HG03039 (cell line): ENCODE data around the gene IL17RB.

Source experiments
- ATAC-seq: cut with Tn5 transposase; IDR thresholded peaks from one replicate; pipeline ENCODE4 v1.9.1; 2021; ENCODE audit warnings: mild to moderate bottlenecking, moderate library complexity; ENCODE audit not compliant: unreplicated experiment

IL17RB gene

DNA sequence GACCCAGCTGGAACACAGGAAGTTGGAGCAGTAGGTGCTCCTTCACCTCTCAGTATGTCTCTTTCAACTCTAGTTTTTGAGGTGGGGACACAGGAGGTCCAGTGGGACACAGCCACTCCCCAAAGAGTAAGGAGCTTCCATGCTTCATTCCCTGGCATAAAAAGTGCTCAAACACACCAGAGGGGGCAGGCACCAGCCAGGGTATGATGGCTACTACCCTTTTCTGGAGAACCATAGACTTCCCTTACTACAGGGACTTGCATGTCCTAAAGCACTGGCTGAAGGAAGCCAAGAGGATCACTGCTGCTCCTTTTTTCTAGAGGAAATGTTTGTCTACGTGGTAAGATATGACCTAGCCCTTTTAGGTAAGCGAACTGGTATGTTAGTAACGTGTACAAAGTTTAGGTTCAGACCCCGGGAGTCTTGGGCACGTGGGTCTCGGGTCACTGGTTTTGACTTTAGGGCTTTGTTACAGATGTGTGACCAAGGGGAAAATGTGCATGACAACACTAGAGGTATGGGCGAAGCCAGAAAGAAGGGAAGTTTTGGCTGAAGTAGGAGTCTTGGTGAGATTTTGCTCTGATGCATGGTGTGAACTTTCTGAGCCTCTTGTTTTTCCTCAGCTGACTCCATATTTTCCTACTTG lies 11.9 kb downstream of the IL17RB start:
- ATAC-seq: no peak

DNA sequence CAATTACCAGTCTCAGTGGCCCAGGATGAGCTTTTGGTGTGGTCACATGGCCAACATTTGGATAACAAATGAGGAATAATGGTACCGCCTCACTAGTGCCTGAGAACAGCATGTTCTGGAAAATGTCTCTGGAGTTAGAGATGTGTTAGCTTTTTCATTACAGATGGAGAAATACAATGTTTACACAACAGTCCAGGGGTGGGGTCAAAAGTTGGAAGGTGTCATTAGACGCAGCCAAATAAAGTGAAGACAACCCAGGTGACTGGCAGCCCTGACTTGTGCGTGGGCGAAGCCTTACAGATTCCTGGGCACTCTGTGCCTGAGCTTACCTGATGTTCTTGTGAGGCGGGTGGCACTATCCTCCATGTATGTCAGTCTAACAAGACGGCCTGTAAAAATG lies 12.8 kb downstream of the IL17RB start:
- ATAC-seq: no peak

DNA sequence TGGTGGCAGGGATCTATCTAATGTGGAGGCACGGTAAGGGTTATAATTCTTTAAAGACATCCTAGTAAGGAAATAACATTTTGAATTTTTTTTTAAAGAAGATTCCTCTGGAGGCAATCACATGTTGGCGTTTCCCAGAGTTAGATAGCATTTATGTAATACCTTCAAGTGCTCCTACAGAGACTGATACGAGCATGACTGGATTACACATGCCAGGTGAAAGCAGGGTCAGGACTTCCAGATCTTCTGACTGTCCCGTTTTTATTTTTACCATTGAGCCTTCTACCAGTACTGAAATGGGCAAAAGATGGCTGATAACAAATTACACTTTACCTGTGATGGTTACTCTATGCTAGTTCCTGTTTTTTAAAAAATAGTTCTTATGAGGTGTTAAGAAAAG lies 13.8 kb downstream of the IL17RB start:
- no peak for ATAC-seq

DNA sequence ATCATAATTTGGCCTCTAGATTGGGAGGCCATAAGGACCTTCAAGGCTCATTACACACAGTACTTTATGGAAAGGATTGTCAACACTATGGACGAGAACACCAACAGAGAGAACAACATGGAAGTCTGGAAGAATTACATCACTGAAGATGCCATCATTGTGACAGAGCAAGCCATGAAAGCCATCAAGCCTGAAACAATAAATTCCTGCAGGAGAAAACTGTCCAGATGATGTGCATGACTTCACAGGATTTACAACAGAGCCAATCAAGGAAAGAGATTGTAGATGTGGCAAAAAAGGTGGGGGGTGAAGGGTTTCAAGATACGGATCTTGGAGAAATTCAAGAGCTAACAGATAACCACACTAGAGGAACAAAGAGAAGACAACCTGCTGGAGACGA lies 15.9 kb downstream of the IL17RB start:
- ATAC-seq: no peak

- ATAC-seq: no peak
Observed at GRCh38 chr3:53863145-53863544, 16.8 kb downstream of the IL17RB start.

DNA sequence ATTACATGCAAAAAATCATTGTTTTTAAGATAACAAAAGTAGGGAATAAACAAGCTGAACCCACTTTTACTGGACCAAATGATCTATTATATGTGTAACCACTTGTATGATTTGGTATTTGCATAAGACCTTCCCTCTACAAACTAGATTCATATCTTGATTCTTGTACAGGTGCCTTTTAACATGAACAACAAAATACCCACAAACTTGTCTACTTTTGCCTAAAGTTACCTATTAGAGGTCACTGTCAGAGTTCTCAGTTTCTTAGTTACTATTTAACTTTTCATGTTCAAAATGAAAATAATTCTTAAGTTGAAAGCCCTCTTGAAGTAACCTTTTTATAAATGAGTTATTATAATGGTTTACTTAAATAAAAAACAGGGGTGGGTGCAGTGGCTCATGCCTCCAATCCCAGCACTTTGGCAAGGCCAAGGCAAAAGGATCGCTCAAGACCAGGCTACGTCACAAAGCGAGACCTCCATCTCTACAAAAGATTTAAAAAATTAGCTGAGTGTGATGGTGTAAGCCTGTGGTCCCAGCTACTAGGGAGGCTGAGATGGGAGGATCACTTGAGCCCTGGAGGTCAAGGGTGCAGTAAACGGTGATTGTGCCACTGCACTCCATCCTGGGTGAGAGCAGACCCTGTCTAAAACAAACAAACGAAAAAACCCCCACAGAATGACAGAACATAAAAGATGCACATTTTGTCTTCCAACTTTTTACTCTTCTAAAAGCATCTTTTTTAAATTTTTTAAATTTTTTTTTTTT lies 19.5 kb downstream of the IL17RB start:
- no peak for ATAC-seq

DNA sequence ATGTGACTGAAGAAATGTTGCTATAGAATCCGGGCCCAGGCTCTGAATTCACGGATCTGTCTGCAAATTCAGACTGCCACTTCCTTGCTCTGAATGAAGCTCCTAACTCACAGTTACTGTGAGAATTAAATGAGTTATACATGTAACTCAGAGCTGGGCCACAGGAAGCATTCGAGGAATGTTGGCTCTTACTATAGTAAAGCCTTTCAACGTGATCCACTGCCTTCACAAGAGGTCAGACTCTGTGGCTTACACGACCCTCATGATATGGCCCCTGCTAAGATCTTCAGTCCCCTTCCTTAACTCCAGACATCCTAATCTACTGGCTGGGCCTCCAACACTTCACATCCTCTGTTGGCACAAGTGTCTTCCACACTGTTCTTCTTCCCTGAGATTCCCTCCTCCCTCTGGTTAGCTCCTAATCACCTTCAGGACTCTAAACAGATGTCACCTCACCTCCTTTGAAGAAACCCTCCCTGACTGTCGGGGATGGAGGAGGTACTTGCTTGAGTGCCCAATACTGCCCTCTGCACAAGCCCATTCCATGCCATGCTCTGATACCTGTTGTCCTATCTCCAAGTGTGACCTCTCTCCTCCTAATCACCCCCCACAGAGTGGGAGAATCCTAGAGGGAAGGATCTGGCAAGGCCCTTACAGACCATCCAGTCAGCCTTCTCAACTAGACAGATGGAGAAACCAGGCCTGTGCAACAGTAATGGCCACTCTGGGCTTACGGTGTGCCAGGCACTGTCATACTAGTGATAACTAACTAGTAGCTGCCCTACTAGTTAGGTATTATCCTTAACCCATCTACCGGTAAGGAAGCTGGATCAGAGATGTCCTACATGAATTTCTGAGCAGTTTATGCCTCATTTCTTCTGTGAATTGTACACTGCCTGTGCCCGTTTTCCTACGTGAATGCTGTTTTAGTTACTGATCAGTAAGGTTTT lies 34.3 kb downstream of the IL17RB start:
- no peak for ATAC-seq

DNA sequence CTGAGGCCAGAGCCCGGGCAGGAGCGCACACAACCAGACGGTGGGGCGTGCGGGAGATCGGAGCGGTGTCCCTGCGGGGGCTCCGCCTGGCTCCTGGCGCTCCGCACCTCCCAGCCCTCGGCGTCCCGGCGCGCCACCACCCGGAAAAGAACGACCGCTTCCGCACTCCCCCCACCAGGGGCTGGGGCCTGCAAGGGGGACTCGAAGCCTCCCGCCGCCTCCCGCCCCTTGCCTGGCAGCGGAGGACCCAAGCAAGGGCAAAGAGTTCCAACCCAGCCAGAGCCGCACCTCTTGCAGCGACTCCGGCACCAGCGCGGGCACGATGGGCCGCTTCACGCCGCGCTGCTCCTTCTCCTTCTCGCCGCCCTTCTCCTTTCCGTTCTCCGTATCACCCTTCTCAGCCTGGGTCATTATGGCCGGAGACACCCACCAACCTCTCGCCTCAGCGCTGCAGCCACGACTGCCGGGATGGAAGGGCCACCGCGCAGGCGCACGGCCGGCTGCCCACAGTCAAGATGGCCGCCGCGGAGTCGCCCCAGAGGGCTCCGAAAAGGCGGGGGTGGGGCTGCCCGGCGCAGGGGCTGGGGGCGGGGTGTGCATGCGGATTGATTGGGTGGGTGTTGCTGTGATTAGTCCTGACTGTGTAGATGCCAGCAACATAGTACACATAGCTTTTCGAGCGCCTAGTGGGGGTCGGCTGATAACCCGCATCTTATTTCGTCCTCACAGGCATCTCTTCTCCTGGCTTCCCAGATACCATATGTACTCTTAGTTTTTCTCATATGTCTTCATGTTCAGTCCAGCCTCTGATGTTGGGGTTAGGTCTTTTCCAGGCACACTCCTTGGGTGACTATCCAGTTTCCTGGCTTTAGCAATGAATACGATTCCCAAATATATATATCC lies 35.6 kb downstream of the IL17RB start, which contains the start of gene ACTR8:
Gene ACTR8 (minus strand): TSS at position 462 of the 903 bp plus-strand sequence. CDS start 51 bp downstream, at position 411.
- peak; percentile 82 for ATAC-seq

DNA sequence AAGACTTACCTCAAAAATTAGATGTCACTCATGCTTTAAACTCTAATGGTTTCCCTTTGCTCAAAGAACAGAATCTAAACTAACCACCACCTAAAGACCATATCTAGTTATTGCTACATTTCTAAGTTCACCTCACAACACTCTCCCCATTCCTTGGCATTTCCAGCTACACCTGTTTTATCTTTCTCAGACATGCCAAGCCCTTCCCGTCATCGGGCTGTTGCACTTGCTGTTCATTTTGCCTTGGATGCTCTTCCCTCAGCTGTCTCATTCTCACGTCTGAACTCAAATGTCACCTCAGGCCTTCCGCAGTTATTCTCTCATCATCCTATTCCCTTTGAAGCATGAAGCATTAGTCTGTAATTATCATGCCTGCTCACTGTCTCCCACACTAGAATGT lies 36.6 kb downstream of the IL17RB start:
- no peak for ATAC-seq

GRCh38 chr3:53884623-53885022 lies 38.3 kb downstream of the IL17RB start:
- no peak for ATAC-seq

GRCh38 chr3:53885239-53885638 lies 38.9 kb downstream of the IL17RB start:
- ATAC-seq: peak; percentile 37

DNA sequence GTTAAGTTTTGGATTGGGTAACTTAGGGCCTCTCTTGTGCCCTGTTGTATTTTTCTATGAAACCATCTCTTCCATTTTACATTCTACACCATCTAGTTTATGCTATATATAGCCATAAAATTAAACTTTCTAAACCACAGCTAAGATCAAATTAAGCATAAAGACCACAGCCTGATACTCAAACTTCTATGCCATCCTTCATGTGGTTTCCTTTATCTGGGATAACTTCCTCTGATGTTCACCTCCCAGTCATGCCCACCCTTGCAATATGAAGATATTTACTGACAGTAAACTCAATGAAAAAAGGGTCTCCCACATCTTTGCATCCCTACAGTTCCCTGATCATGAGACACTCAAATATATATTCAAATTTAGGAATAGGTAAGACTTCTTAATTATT lies 41.1 kb downstream of the IL17RB start:
- no peak for ATAC-seq

GRCh38 chr3:53888232-53888631 lies 41.9 kb downstream of the IL17RB start:
- no peak for ATAC-seq

DNA sequence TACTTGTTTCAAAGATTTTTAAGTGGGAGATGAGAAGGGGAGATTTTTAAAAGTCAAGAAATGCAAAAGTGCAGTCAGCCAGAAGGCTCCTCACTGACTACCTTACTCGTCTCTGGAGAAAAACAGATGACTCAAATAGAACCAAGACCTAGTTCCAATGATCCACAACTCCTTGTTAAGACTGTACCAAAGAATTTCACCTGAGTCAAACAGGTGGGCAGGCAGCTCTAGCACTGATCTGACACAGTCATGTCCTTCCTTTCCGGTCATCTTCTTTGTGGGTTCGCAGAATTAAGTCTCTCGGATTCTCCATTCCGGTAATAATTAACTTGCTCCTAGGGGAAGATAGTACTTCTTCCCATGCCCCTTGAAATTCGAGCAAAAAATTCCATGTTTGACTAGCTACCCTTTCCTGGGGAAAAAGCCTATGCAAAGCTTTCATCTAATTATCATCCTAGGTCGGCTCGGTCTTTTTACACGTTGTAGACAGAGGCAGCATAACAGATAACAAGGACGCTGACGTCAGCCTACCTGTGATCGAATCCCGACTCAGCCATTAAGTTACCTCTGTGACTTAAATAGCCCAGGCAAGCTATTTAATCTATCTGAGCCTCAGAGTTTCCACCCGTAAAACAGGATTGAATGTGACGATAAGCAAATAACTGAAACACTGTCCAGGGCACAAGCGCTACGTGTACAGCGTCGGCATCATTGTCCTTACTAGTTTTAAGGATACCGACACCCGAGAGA lies 44.5 kb downstream of the IL17RB start:
- ATAC-seq: no peak

DNA sequence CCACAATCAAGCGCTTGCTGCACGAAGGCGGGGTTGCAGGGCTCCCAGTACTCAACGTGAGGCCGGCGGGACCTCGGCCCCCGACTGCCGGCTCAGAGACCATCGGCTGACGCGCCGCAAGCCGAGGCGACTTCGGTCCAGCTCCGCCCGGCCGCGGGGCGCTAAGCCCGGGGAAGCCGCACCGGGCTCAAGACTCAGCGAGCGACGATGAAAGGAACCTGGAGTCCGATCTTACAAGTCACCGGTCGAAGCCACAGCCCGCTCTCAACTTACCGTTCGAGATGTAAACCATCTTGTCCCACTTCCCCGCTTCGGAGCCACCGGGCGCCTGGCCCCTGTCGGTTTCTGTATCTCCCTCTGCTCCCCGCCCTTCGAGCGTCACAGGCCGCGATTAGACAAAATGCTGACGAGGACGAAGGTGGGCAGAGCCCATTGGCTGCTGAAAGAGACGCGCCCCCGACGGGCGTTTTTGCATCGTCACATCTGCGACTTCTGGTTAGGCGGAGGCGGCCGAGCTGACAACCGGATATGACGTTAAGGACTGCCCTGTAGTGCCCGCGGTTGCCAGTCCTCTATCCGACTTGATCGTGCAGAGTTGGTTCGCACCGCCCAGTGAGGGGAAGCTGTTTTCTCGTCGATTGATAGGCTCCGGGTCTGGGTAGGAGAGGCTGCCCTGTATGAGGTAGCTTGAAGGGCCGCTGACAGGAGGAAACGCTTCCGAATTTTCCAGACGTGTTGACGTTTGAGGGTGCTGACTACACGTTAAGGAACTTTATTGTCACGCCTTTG lies 45.3 kb downstream of the IL17RB start, which contains the start of gene SELENOK:
Gene SELENOK (minus strand): TSS at position 363 of the 789 bp plus-strand sequence.
- ATAC-seq: peak; percentile 96

DNA sequence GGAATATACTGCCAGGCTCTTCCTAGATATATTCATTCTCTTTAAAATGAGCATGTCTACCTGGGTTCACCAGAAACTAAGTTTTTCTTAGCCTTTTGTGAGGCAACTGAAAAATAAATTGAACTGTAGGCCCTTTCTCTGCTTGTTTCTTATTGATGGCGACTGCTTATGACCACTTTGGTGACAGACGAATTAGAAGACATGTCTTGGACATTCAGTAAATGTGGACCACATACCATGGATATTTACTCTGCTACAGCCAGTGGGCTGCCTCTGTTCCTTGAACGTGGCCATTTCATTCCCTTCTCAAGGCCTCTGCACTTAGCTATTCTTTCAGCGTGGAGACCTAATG lies 45.9 kb downstream of the IL17RB start:
- no peak for ATAC-seq

DNA sequence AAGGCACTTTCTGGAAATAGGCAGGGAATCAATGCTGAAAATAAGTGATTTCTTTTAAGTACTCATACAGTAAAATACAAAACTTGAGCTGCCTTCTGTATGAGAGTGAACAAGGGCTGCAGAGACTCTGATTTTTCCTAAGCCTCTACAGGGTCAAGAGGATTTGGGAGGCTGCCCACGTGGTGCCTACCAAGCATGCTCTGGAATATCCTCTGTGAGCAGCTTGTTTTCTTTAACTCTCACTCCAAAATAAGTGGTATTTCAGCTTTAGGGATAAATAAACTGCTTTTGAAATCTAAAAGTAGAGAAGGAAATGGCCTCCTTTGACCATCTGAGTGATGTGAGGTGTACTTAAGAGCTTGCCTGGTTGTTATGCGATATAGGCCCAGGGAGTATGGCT lies 53.4 kb downstream of the IL17RB start:
- no peak for ATAC-seq

DNA sequence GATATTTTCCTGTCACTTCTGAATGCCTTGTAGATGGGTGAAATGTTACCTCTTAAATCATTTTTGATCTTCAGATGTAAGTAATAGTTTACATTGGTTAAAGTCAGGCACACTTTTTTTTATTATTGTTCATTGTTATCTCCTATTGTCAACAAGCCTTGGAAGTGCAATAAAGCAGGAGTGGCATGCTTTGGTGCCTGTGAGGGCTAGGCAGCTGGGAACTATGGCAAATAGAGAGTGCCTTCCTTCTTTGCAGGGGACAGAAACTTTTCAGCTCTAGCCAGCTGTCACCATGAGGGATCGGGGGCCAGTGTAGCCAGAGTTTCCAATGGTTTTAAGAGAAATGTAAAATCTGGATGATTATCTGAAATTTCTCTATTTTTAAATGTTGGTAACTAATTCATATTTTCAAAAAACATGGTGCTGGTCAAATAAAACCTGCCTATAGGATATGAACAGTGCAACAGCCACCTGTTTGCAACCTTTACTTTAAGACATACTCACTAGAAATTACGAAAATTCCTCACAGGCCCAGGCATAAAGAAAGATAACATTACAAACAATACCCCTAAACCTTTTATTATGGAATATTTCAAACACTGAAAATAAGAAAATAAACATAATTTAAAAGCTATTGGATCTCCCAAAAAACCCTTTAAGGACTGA lies 54.4 kb downstream of the IL17RB start:
- no peak for ATAC-seq
